Right lobe of liver (tissue), 6 donors: Measurements from ENCODE around the gene ABCC12. TPM values are rescaled to one million over a fixed set of nuclear protein-coding genes. Genes with fewer than 3 reads are reported as not detected.

Experiments used
- ATAC-seq, 4 donors: fragments of 200-7000 bp; cut with Tn5 transposase; one replicate each; pipeline ENCODE4 v1.9.1; 2020; ENCODE audit warnings: mild to moderate bottlenecking in 4 of 4, moderate library complexity in 4 of 4
- DNase-seq, 3 donors: peaks; one replicate each; pipeline ENCODE4 v3.0.0-alpha.2; 2020
- H3K27ac ChIP-seq, 3 donors: fragments of 200-600 bp; one replicate each; pipeline ENCODE4 v1.8.0; 2022
- H3K27me3 ChIP-seq, 2 donors: fragments of 200-600 bp; one replicate each; pipeline ENCODE4 v1.8.0; 2022
- H3K36me3 ChIP-seq, 4 donors: fragments of 200-600 bp; sonication (generic) in 1 of 4; one replicate each; pipeline versions ENCODE4 v1.5.1 to v1.8.0; 2017 to 2022; ENCODE audit warnings: control low read depth in 1 of 4
- H3K4me1 ChIP-seq, 4 donors: fragments of 200-600 bp; sonication (generic) in 1 of 4; one replicate each; pipeline versions ENCODE4 v1.5.1 to v1.8.0; 2017 to 2022; ENCODE audit warnings: control low read depth in 1 of 4
- H3K4me3 ChIP-seq, 3 donors: fragments of 200-600 bp; one replicate each; pipeline ENCODE4 v1.8.0; 2022
- H3K9me3 ChIP-seq, 4 donors: fragments of 200-600 bp; sonication (generic) in 1 of 4; one replicate each; pipeline versions ENCODE4 v1.5.1 to v1.8.0; 2017 to 2022; ENCODE audit warnings: control low read depth in 1 of 4
- POLR2A ChIP-seq: fragments of 450-650 bp; IDR thresholded peaks from one replicate; pipeline ENCODE4 v1.6.1; 2017; ENCODE audit warnings: antibody characterized with exemption, mild to moderate bottlenecking
- WGBS: methylation state at CpG from one replicate; pipeline ENCODE4 v1.1.6; 2018; ENCODE audit warnings: low coverage, low lambda C conversion rate; ENCODE audit not compliant: insufficient coverage; ENCODE audit errors: missing lambda C conversion rate; 5-methylcytosine and 5-hydroxymethylcytosine counted together
- intact Hi-C, 2 donors: fragments of 100-400 bp; cut with DNase I; formaldehyde crosslinking; loops; one replicate each; pipeline versions ENCODE4 v1.11.2 to v1.14.1; 2022
- total RNA-seq, 6 experiments: library from RNA; depleted of rRNA in 2 of 6; stranded (reverse); fragments of >200 nt in 2 of 6; fragmentation: NEBNext Ultra II Directional in 3 of 6; extraction: Animal tissue kit (Norgen Biotek cat#: 25700) in 3 of 6; gene quantifications; one replicate each; pipeline versions ENCODE4 v1.1.0 to v1.2.4, GENCODE V29; 2016 to 2023
- TF ChIP-seq, protein P1 (sequence below), 4 donors: fragments of 200-600 bp in 3 of 4; fragments of 450-650 bp in 1 of 4; IDR thresholded peaks; one replicate each; pipeline versions ENCODE4 v1.5.1 to v1.8.0; 2016 to 2022; ENCODE audit warnings: antibody characterized with exemption in 4 of 4, mild to moderate bottlenecking in 2 of 4
- donor health status: DM: no; HTN: yes; CAD: no.
- donor health status: DM: no; HTN: no; CAD: no.
- donor health status: DM: no; HTN: no; CAD: no.
- donor health status: DM: no; HTN: yes; CAD: no.
- donor health status: DM: no; HTN: yes; CAD: no.

ABCC12 gene
- total RNA-seq, 6 experiments from 2014 or later: 0.07 TPM; not detected in 5

- no peak overlapping the region for H3K27ac ChIP-seq
- intact Hi-C loops: no loop called here
- no peaks in the 10 kb centered on the region for H3K27me3 ChIP-seq
- WGBS: 66% methylated on average over 9 of the region's 9 CpGs
- no peak overlapping the region for H3K4me3 ChIP-seq
- TF ChIP-seq, protein P1, sequence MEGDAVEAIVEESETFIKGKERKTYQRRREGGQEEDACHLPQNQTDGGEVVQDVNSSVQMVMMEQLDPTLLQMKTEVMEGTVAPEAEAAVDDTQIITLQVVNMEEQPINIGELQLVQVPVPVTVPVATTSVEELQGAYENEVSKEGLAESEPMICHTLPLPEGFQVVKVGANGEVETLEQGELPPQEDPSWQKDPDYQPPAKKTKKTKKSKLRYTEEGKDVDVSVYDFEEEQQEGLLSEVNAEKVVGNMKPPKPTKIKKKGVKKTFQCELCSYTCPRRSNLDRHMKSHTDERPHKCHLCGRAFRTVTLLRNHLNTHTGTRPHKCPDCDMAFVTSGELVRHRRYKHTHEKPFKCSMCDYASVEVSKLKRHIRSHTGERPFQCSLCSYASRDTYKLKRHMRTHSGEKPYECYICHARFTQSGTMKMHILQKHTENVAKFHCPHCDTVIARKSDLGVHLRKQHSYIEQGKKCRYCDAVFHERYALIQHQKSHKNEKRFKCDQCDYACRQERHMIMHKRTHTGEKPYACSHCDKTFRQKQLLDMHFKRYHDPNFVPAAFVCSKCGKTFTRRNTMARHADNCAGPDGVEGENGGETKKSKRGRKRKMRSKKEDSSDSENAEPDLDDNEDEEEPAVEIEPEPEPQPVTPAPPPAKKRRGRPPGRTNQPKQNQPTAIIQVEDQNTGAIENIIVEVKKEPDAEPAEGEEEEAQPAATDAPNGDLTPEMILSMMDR (IDR thresholded peaks at IDR 0.05): no peak
- TF ChIP-seq POLR2A: no peak
- no peaks in the 10 kb centered on the region for H3K36me3 ChIP-seq
- no peaks in the 10 kb centered on the region for H3K9me3 ChIP-seq
- H3K4me1 ChIP-seq: no peaks in the 10 kb centered on the region
- no peak for DNase-seq
- peak; percentile 26 to 88 (median 61) for ATAC-seq
These were observed 19.0 kb downstream of the ABCC12 start for GRCh38 chr16:48136547-48137360.

- no peaks in the 10 kb centered on the region for H3K36me3 ChIP-seq
- ATAC-seq (no peak), DNase-seq (no peak)
- H3K4me1 ChIP-seq: no peaks in the 10 kb centered on the region
- H3K9me3 ChIP-seq: no peaks in the 10 kb centered on the region
- 83% methylated on average over 12 of the region's 18 CpGs for WGBS
- H3K27ac ChIP-seq: no peak overlapping the region
- no peaks in the 10 kb centered on the region for H3K27me3 ChIP-seq
- intact Hi-C loops: no loop called here
- TF ChIP-seq POLR2A: no peak
- TF ChIP-seq, protein P1 (IDR thresholded peaks at IDR 0.05): no peak
- no peak overlapping the region for H3K4me3 ChIP-seq
These were observed 22.2 kb downstream of the ABCC12 start for GRCh38 chr16:48133455-48134211.

DNA sequence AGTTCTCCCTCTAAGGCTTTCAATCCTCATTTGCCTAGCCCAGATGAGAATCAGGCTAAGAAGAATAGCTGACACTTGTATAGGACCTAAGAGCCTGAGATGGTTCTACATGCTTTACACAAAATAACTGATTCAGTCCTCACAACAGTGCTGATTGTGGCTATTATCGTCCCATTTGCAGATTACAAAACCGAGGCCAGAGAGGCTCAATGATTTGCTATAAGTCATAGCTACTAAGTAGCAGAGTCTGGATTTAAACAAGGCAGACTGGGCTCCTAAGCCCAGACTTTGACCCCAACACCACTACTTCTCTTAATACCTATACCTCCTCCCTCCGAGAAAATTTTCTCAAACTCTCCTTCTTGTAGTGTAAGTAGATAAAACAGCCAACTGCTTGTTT, 23.1 kb downstream of the ABCC12 start:
- intact Hi-C loops: no loop called here
- H3K4me1 ChIP-seq: no peaks in the 10 kb centered on the region
- ATAC-seq: no peak
- H3K9me3 ChIP-seq: no peaks in the 10 kb centered on the region
- H3K27ac ChIP-seq: no peak overlapping the region
- H3K36me3 ChIP-seq: no peaks in the 10 kb centered on the region
- TF ChIP-seq POLR2A: no peak
- TF ChIP-seq, protein P1 (IDR thresholded peaks at IDR 0.05): no peak
- no peaks in the 10 kb centered on the region for H3K27me3 ChIP-seq
- no peak overlapping the region for H3K4me3 ChIP-seq
- no peak for DNase-seq
- 86% methylated on average over 2 of the region's 3 CpGs for WGBS

DNA sequence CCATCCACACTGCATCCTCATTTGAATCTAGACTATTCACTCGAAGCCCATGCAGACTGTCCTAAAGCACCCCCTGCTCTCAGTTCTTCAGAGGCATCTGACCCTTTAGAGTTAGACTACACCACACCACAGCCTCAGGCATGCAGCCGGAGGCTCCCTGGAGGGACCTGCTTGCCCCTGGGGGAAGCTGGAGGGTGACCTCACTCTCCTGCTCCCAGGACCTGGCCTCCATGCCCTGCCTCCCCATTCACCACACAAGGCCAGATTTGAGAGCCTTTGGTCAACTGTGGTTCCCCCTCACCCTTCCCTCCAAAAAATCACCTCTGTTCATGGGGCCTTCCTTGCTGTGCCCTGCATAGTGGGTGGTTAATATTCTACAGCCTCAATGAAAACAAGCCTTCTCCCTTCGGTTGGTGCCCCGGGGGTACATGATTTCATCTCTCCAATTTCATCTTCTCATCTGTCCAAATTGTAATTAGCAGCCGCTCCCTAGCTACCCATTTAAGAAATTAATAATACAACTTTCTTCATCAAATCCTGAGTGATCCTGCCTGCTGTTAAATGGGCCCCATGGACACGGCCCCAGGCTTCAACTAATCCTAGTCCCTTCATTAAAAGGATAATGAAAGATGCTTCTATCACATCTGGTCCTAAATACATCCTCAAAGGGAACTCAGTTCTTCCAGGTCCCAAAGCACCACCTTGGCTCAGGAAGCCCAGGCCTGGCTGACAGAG, 24.4 kb downstream of the ABCC12 start:
- no peaks in the 10 kb centered on the region for H3K36me3 ChIP-seq
- no peak for TF ChIP-seq POLR2A
- no peak overlapping the region for H3K4me3 ChIP-seq
- no peak for DNase-seq
- no peaks in the 10 kb centered on the region for H3K9me3 ChIP-seq
- H3K27ac ChIP-seq: no peak overlapping the region
- no peaks in the 10 kb centered on the region for H3K4me1 ChIP-seq
- intact Hi-C loops: no loop called here
- ATAC-seq: no peak
- H3K27me3 ChIP-seq: no peaks in the 10 kb centered on the region
- 63% methylated on average over 6 of the region's 6 CpGs for WGBS
